MM.1S (cell line): ENCODE results near the gene PXDC1.

Experiments used
- EZH2 ChIP-seq: fragments of 300-600 bp; sonication (generic); optimal IDR thresholded peaks from 2 replicates; pipeline ENCODE3; 2017; ENCODE audit warnings: low read depth, mild to moderate bottlenecking, antibody characterized with exemption, low read length, mixed read lengths
- EZH2phosphoT487 ChIP-seq: fragments of 300-600 bp; sonication (generic); IDR thresholded peaks from 2 replicates; pipeline ENCODE4 v1.6.1; 2018; ENCODE audit warnings: antibody characterized with exemption, low read length
- TF ChIP-seq, protein P1 (sequence below): fragments of 300-600 bp; sonication (generic); IDR thresholded peaks from 2 replicates; pipeline ENCODE4 v1.5.1; 2016; ENCODE audit warnings: antibody characterized with exemption, low read length, mixed read lengths

DNA sequence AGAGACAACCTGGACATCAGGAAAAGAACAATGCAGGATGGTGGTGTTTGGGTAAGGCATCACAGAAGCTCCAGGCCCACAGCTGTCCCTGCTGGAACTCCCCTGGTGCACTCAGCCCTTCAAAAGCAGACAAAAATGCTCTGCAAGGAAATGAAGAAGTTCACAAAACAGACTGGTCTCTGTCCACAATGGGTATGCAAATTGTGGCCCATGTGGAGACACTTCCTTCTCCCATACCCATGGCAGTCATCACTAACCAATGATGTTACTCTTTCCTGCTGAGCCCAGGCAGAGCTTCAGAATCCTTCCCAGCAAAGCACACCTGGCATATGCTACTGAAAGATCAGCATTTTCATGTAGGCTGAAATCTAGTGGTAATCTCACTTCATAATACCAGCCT lies 42.6 kb upstream of the PXDC1 start:
- TF ChIP-seq, protein P1, sequence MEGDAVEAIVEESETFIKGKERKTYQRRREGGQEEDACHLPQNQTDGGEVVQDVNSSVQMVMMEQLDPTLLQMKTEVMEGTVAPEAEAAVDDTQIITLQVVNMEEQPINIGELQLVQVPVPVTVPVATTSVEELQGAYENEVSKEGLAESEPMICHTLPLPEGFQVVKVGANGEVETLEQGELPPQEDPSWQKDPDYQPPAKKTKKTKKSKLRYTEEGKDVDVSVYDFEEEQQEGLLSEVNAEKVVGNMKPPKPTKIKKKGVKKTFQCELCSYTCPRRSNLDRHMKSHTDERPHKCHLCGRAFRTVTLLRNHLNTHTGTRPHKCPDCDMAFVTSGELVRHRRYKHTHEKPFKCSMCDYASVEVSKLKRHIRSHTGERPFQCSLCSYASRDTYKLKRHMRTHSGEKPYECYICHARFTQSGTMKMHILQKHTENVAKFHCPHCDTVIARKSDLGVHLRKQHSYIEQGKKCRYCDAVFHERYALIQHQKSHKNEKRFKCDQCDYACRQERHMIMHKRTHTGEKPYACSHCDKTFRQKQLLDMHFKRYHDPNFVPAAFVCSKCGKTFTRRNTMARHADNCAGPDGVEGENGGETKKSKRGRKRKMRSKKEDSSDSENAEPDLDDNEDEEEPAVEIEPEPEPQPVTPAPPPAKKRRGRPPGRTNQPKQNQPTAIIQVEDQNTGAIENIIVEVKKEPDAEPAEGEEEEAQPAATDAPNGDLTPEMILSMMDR, result no peak
- TF ChIP-seq EZH2, result no peak
- no peak for TF ChIP-seq EZH2phosphoT487
